K562 (cell line): ENCODE data around the gene CSNK1G2. TPM values are rescaled to one million over a fixed set of nuclear protein-coding genes. Genes with fewer than 3 reads are reported as not detected.

Experiments
- HIVEP1 ChIP-seq: fragments of 250-450 bp; sonication (Bioruptor Pico); IDR thresholded peaks from 2 replicates; pipeline ENCODE4 v1.4.0; 2020; ENCODE audit warnings: mild to moderate bottlenecking
- KHSRP ChIP-seq: fragments of 450-650 bp; IDR thresholded peaks from 2 replicates; pipeline ENCODE4 v1.6.1; 2017
- MNT ChIP-seq, 2 experiments: fragments of 450-650 bp; conservative IDR thresholded peaks; 2 replicates each; pipeline ENCODE4 v1.6.1; 2017; ENCODE audit warnings: mild to moderate bottlenecking in 2 of 2, moderate library complexity in 2 of 2
- NFYB ChIP-seq: IDR thresholded peaks from 2 replicates; pipeline ENCODE4 v1.6.1; 2011; ENCODE audit warnings: mild to moderate bottlenecking, moderate library complexity; ENCODE audit not compliant: insufficient read length; ENCODE audit errors: extremely low read depth
- NR4A1 ChIP-seq, 2 experiments: fragments of 250-450 bp in 1 of 2; fragments of 450-650 bp in 1 of 2; sonication (Bioruptor Pico) in 1 of 2; IDR thresholded peaks; 2 replicates each; pipeline versions ENCODE4 v1.4.0 to v1.6.1; 2016 to 2020; ENCODE audit warnings: mild to moderate bottlenecking in 2 of 2, missing compliant biosample characterization in 1 of 2, missing genetic modification characterization in 1 of 2, moderate library complexity in 1 of 2
- POU5F1 ChIP-seq: fragments of 150-350 bp; IDR thresholded peaks from 2 replicates; pipeline ENCODE4 v1.6.1; 2014; ENCODE audit warnings: borderline replicate concordance, low read length, low read depth, mild to moderate bottlenecking; ENCODE audit not compliant: partially characterized antibody
- RNF219 ChIP-seq: fragments of 250-450 bp; sonication (Bioruptor Pico); IDR thresholded peaks from 2 replicates; pipeline ENCODE4 v1.5.0; 2022; ENCODE audit warnings: mild to moderate bottlenecking
- ZMIZ1 ChIP-seq, 2 experiments: fragments of 150-350 bp in 1 of 2; IDR thresholded peaks; 2 replicates each; pipeline ENCODE4 v1.6.1; 2012 to 2016; ENCODE audit warnings: low read depth in 2 of 2, low read length in 2 of 2, mild to moderate bottlenecking in 1 of 2, moderate library complexity in 1 of 2
- ZNF184 ChIP-seq: sonication (generic); formaldehyde crosslinking; IDR thresholded peaks from 2 replicates; pipeline ENCODE4 v1.5.0; 2020; ENCODE audit warnings: missing genetic modification reagents
- ZNF318 ChIP-seq, 2 experiments: fragments of 450-650 bp; IDR thresholded peaks; 2 replicates each; pipeline ENCODE4 v1.6.1; 2016; ENCODE audit warnings: mild to moderate bottlenecking in 2 of 2, borderline replicate concordance in 1 of 2, low read depth in 1 of 2, moderate library complexity in 1 of 2
- ZNF561 ChIP-seq: fragments of 450-650 bp; formaldehyde crosslinking; conservative IDR thresholded peaks from 2 replicates; pipeline ENCODE4 v1.4.0; 2020; ENCODE audit warnings: mild to moderate bottlenecking, moderate library complexity
- polyA plus RNA-seq, 8 experiments: library from polyadenylated mRNA; depleted of rRNA in 4 of 8; stranded (reverse) in 5 of 8; unstranded in 3 of 8; fragments of >200 nt; fragmentation: Nextera tagmentation in 2 of 8; fragmentation: Illumina TruSeq in 1 of 8; extraction: Ambion mirVana in 2 of 8; extraction: Trizol in 1 of 8; gene quantifications; 2 replicates each; pipeline versions ENCODE4 v1.2.1 to v1.2.3, GENCODE V29; 2011 to 2014; ENCODE audit warnings: inconsistent platforms in 1 of 8, missing spikeins in 1 of 8
- total RNA-seq, 7 experiments: library from RNA; depleted of rRNA in 6 of 7; stranded (reverse); fragments of >200 nt in 6 of 7; fragmentation: Illumina TruSeq in 2 of 7; extraction: Trizol in 2 of 7; gene quantifications; 2 replicates each; pipeline versions ENCODE4 v1.2.1 to v1.2.3, GENCODE V29; 2011 to 2021; ENCODE audit warnings: low replicate concordance in 1 of 7

The CSNK1G2 gene
- total and polyA plus RNA-seq, 9 of the 15 experiments (the other 6 are each of a cell fraction or from before 2014, with no cell fraction given), result 0.48 to 119 (median 49.5) TPM

GRCh38 chr19:1905863-1906375 is 35.1 kb upstream of the CSNK1G2 start (continued):
- TF ChIP-seq ZNF318 (IDR thresholded peaks at IDR 0.05; ENCODE audit: borderline replicate concordance in 1 of 2, low read depth in 1 of 2) (no peak), ZNF561 (CRISPR knock-in tag) (0 out of 2 replicates have a peak, but pooled peaks have one; percentile 50), ZMIZ1 (IDR thresholded peaks at IDR 0.05; ENCODE audit: low read depth in 2 of 2, low read length in 2 of 2) (no peak), NR4A1 (CRISPR knock-in tag; IDR thresholded peaks at IDR 0.05) (no peak), NR4A1 (tag; IDR thresholded peaks at IDR 0.05) (0 out of 2 replicates have a peak, but pooled peaks have one; percentile 46), ZNF184 (CRISPR knock-in tag) (no peak), KHSRP (no peak), MNT (conservative IDR thresholded peaks at IDR 0.05) (no peak), NFYB (no peak), POU5F1 (no peak), HIVEP1 (CRISPR knock-in tag) (no peak), RNF219 (no peak)
